GM19463 (cell line): ENCODE results near the gene MLF2.

Experiments used
- ATAC-seq: cut with Tn5 transposase; IDR thresholded peaks from one replicate; pipeline ENCODE4 v1.9.1; 2021; ENCODE audit warnings: mild to moderate bottlenecking, moderate library complexity; ENCODE audit not compliant: unreplicated experiment

MLF2 gene

DNA sequence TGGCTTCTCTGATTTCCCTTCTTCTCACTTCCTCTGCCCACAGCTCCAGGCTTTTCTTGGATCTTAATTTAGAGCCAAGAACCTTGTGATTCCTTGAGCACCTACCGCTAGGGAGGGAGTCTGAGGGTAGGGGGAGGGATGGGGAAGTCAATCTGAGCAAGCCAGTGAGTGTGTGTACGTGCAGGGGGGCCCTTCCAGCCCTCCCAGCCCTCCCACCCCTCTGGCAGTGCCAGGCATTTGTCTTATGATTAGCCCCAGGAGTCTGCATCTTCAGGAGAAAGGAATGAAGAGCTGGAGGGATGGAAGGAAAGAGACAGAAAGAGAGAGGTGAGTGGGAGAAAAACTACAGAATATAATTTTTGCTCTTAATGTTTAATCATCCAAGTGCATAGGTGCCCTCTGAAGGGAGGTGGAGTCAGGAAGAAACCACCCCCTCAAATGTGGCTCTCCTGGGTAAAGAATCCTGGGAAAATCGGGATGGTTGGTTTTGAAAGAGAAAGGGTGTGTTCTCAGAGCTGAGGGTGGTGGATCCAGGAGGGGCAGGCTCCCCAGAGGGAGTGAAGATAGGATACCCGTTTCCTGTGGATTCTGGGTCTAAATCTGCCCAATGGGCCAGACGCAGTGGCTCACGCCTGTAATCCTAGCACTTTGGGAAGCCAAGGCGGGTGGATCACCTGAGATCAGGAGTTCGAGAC is 54.4 kb downstream of the MLF2 start:
- ATAC-seq, result no peak
